Fibroblast of skin of scalp (primary cell): ENCODE measurements around the gene SPSB1.

ENCODE experiments used
- DNase-seq: peaks from one replicate; pipeline ENCODE4 v3.0.0-alpha.2; 2013

The SPSB1 gene

DNA sequence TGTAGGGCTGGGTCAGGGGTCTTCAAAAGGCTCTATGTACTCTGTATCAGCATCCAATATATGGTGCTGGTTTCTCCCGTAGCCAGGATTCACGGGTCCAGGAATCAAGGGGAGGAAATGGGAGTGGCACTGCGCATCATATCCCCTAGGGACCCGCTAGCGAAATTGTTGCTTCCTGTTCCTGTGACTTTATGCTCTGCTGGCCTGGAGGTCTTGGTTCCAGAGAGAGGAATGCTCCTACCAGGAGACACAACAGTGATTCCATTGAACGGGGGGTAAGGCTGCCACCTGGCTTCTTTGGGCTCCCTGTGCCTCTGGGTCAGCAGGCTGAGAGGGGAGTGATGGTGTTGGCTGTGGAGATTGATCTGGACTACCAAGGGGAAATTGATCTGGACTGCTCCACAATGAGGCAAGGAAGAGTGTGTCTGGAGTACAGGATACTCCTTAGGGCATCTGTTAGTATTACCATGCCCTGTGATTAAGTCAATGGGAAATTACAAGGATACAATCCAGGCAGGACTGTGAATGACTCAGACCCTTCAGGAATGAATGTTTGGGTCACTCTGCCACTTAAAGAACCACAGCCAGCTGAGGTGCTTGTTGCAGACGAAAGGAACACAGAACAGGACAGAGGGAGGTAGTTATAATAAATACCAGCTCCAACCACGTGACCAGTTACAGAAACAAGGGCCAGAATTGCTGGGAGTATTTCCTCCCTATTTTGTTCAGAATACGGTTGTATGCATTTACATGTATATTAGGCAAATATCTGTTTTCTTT, 10.2 kb downstream of the SPSB1 start:
- peak; percentile 94 for DNase-seq

DNA sequence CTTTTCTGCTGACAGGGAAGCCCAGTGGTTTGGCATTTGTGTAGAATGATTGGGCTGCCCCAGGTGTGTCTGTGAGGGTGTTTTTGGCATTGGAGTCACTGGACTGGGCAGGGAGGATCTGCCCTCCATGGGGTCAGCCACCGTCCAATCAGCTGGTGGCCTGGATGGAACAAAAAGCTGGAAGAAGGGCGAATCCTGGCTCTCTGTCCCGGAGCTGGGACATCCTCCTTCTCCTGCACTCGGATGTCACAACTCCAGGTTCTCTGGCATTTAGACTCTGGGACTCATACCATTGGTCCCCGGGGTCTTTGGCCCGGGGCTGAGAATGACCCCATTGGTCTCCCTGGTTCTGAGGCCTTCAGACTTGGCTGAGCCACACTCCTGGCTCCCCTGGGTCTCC, 11.2 kb downstream of the SPSB1 start:
- DNase-seq, result no peak

GRCh38 chr1:9305216-9305615, 12.5 kb downstream of the SPSB1 start:
- no peak for DNase-seq

- DNase-seq, result no peak
Measured at GRCh38 chr1:9306006-9306405, 13.3 kb downstream of the SPSB1 start.

DNA sequence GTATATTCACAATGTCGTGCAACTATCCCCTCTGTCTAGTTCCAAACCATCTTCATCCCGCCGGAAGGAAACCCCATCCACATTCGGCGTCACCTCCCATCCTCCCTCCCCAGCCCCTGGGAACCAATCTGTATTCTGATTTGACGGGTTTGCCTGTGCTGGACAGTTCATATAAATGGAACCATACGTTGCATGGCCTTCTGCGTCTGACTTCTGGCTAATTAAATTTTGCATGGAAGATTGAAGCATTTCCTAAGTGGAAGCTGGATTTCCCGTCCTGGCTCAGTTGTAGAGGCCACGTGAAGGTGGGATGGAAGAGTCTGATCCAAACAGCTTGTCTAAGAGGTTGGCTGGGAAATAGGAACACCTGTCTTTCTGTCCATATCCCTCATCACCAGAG, 14.6 kb downstream of the SPSB1 start:
- DNase-seq, result no peak

- no peak for DNase-seq
Measured at GRCh38 chr1:9308236-9308785, 15.6 kb downstream of the SPSB1 start.

GRCh38 chr1:9309080-9309479, 16.4 kb downstream of the SPSB1 start:
- DNase-seq, result no peak

- no peak for DNase-seq
Measured at GRCh38 chr1:9309991-9310390, 17.3 kb downstream of the SPSB1 start.

DNA sequence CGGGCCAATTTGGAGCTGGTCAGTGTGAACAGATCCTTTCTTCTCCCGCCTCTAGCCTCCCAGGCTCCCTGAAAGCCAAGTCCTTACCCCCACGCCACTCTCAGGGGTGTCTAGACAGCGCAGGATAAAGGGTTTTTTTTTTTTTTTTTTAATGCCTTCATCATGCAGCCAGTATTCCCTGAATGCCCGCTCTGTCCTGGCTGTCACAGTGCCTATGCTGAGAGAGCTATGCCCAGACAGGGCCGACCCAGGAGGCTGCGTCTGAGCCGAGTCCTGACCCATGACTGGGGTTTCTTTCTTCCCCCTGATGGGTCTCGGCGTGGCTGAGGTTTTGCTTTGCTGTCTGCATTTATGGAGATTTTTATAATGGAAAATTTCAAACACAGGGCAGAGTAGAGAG, 18.3 kb downstream of the SPSB1 start:
- DNase-seq, result no peak

- no peak for DNase-seq
Measured at GRCh38 chr1:9311479-9311878, 18.8 kb downstream of the SPSB1 start.

- DNase-seq, result no peak
Measured at GRCh38 chr1:9312168-9312720, 19.6 kb downstream of the SPSB1 start.

DNA sequence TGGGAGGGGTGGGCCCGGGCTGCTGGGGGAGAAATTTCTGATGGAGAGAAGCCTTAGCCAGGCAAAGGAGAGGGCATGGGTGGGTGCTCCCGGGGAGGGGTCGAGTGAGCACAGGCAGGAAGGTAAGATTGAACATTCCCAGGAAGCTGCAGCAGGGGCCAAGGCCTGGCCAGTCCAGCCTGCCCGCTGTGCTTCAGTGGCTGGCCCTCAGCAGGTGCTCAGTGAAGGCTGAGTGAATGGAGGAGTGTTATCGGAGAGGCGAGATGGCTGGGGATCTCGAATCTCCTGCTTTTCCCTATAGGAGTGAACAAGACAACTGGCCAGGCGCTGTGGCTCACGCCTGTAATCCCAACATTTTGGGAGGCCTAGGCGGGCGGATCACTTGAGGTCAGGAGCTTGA, 20.9 kb downstream of the SPSB1 start:
- DNase-seq, result no peak

- no peak for DNase-seq
Measured at GRCh38 chr1:9314111-9314510, 21.4 kb downstream of the SPSB1 start.

- DNase-seq, result no peak
Measured at GRCh38 chr1:9314711-9315379, 22.2 kb downstream of the SPSB1 start.

DNA sequence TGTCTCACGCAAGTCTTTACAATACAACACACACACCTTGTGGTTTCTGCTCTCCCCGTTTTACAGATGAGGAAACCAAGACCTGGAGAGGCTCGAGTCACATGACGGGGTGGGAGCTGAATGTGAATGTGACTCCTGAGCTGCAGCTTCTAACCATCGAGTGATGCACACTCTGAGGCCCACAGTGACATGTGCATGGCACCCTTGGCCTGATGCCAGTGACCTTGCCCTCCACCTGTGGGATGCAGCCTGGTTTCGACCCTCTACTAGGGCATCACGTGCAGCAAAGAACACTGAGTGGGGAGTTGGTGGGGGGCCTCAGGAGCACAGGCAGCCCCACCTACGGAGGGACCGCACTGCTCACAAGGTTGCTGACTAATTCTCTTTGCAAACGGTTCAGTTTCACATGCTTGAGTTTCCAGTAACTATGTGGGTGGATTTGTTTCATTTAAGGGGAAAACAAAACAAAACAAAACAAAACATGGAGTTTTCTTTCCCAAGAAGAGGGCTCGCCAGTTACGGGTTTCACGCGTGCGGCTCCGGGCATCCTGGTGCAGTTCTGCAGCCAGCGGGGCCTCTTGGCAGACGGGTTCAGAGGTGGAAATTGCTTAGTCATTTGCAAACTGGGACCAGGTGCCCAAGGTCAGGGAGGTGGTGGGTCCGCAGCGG, 22.9 kb downstream of the SPSB1 start:
- no peak for DNase-seq

GRCh38 chr1:9316080-9316444, 23.4 kb downstream of the SPSB1 start:
- DNase-seq, result no peak

DNA sequence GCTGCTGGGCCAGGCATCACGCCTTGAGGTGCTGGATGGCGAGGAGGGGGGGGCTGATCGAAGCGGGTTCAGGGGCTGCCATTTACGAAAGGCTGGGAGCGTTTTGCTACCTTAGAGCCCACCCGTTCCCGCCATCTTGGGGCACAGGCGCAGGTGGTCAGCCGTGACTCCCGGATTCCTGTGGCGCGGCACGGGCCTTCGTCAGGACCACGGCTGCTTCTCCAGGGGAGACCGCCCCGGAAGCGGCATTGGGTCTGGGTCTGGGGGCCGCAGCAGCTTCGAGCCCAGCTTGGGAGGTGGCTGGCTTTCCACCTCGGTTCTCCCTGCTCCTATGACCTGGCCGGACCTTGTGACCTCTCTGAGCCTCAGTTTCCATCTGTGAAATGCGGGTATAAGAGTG, 23.8 kb downstream of the SPSB1 start:
- no peak for DNase-seq

- no peak for DNase-seq
Measured at GRCh38 chr1:9317072-9317471, 24.4 kb downstream of the SPSB1 start.

- no peak for DNase-seq
Measured at GRCh38 chr1:9317591-9318417, 25.1 kb downstream of the SPSB1 start.

DNA sequence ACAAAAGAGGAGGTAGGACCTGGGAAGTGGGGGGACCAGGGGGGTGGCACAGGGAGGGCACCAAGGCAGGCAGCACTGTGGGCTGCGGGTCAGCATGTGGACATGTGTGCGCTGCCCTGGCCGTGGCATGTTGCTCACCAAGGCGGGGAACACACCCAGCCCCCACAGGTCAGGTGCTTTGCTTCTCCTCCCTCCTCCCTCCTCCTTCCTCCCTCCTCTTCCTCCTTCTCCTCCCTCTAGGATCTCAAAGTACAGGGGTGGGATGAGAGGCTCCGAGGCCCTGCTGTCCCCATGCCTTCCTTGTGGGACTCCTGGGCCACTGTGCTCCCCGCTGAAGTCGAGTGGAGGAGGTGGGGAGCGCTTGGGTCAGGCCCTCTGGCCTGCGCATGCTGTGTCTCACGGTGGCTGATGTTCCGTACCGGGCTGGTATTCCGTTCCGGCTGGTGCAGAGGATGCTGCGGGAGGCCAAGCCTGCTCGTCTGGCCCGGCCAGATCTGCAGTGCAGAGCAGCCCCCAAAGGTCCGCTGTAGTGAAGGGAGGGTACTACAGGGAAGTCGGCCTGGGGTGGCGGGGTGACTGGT, 26.6 kb downstream of the SPSB1 start:
- no peak for DNase-seq

DNA sequence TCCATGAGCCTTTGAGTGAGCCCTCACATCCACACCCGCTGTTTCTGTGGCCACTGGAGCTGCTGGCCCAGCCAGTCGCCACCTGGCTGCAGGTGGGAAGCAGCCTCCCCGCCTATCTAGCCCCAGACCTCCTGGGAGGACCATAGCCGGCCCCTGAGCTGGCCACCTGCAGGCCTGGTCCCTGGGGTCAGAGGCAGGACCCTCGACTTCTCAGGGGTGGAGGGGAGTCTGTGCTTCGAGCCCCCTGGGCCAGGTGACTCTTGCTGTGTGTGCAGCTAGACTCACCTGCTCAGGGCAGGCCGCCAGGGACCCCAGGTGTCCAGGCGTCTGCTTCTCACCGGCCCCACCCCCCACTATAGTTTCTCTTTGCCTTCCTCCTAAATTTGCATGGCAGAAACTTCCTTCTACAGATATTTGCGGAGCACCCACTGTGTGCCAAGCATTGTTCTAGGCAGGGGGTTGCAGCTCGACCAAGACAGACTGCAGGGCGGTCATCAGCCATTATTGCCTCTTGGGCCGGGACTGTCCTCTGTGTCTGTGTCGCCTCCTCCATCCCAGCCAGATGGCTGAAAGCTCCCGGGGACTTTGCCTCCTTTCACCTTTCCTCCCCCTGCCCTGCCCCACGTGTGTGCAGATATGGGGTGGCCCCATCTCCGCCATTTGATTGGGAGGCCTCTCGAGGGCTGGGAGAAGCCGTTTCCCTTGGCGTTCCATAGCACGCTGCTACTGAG, 27.3 kb downstream of the SPSB1 start:
- DNase-seq, result no peak
